Astrocyte (in vitro differentiated cells and primary cell): ENCODE data around the gene ARHGAP26. TPM values are rescaled to one million over a fixed set of nuclear protein-coding genes. Genes with fewer than 3 reads are reported as not detected.

Experiments
- DNase-seq: peaks from one replicate; pipeline ENCODE4 v3.0.0-alpha.2; 2010; ENCODE audit warnings: low read depth
- FAIRE-seq: peaks from 2 replicates; lab custom pipeline; 2011; peaks lifted over from hg19 to GRCh38; lab: Jason Lieb, UNC
- H2AFZ ChIP-seq: 2 replicates; pipeline ENCODE4 v1.6.0; 2012; ENCODE audit warnings: low read depth, low read length, inconsistent platforms
- H3K27ac ChIP-seq: 2 replicates; pipeline ENCODE4 v1.5.1; 2011; ENCODE audit warnings: low read depth, low read length, inconsistent platforms
- H3K27me3 ChIP-seq: 2 replicates; pipeline ENCODE4 v1.6.0; 2011; ENCODE audit warnings: low read length, inconsistent platforms; ENCODE audit not compliant: insufficient read depth
- H3K36me3 ChIP-seq: 2 replicates; pipeline ENCODE4 v1.5.1; 2011; ENCODE audit warnings: low read length, inconsistent platforms; ENCODE audit not compliant: insufficient read depth
- H3K4me1 ChIP-seq: 2 replicates; pipeline ENCODE4 v1.5.1; 2011; ENCODE audit warnings: low read length, inconsistent platforms; ENCODE audit not compliant: insufficient read depth
- H3K4me2 ChIP-seq: 2 replicates; pipeline ENCODE4 v1.6.0; 2012; ENCODE audit warnings: low read length, inconsistent platforms
- H3K4me3 ChIP-seq: 2 replicates; pipeline ENCODE4 v1.5.1; 2011; ENCODE audit warnings: low read depth, mild to moderate bottlenecking, low read length, inconsistent platforms; ENCODE audit not compliant: insufficient read depth
- H3K79me2 ChIP-seq: 2 replicates; pipeline ENCODE4 v1.6.0; 2012; ENCODE audit warnings: mild to moderate bottlenecking, low read length, inconsistent platforms; ENCODE audit not compliant: insufficient read depth
- H3K9ac ChIP-seq: 2 replicates; pipeline ENCODE4 v1.6.0; 2012; ENCODE audit warnings: mild to moderate bottlenecking, low read length, inconsistent platforms
- H3K9me3 ChIP-seq: 2 replicates; pipeline ENCODE4 v1.5.1; 2012; ENCODE audit warnings: low read depth, mild to moderate bottlenecking, low read length, inconsistent platforms; ENCODE audit not compliant: insufficient read depth
- H4K20me1 ChIP-seq: 2 replicates; pipeline ENCODE4 v1.6.0; 2012; ENCODE audit warnings: low read length, inconsistent platforms; ENCODE audit not compliant: insufficient read depth
- H3K27ac Mint-ChIP-seq: one replicate; pipeline ENCODE4 v1.8.0; 2021; ENCODE audit warnings: mild to moderate bottlenecking, mixed read lengths; ENCODE audit not compliant: unreplicated experiment
- H3K27me3 Mint-ChIP-seq: one replicate; pipeline ENCODE4 v1.8.0; 2021; ENCODE audit warnings: low read depth, mixed read lengths; ENCODE audit not compliant: unreplicated experiment
- H3K36me3 Mint-ChIP-seq: one replicate; pipeline ENCODE4 v1.8.0; 2021; ENCODE audit warnings: low read depth, mixed read lengths; ENCODE audit not compliant: unreplicated experiment
- H3K4me1 Mint-ChIP-seq: one replicate; pipeline ENCODE4 v1.8.0; 2021; ENCODE audit warnings: low read depth, mixed read lengths; ENCODE audit not compliant: unreplicated experiment
- H3K4me3 Mint-ChIP-seq: one replicate; pipeline ENCODE4 v1.8.0; 2021; ENCODE audit warnings: mild to moderate bottlenecking, moderate library complexity, mixed read lengths; ENCODE audit not compliant: unreplicated experiment
- H3K9me3 Mint-ChIP-seq: one replicate; pipeline ENCODE4 v1.8.0; 2021; ENCODE audit warnings: mild to moderate bottlenecking, mixed read lengths; ENCODE audit not compliant: unreplicated experiment
- CTCF ChIP-seq: IDR thresholded peaks from 2 replicates; pipeline ENCODE4 v1.5.1; 2011; ENCODE audit warnings: low read depth, mild to moderate bottlenecking, inconsistent platforms, low read length, moderate library complexity; ENCODE audit not compliant: insufficient read depth
- EZH2 ChIP-seq: IDR thresholded peaks from 2 replicates; pipeline ENCODE4 v1.6.1; 2012; ENCODE audit warnings: mild to moderate bottlenecking, low read length, inconsistent platforms; ENCODE audit not compliant: insufficient read depth
- total RNA-seq: library from RNA; stranded (reverse); gene quantifications from 2 replicates; pipeline ENCODE4 v1.2.1, GENCODE V29; 2021

The ARHGAP26 gene
- total RNA-seq, 1 donor from 2014 or later: 5.6 TPM

DNA sequence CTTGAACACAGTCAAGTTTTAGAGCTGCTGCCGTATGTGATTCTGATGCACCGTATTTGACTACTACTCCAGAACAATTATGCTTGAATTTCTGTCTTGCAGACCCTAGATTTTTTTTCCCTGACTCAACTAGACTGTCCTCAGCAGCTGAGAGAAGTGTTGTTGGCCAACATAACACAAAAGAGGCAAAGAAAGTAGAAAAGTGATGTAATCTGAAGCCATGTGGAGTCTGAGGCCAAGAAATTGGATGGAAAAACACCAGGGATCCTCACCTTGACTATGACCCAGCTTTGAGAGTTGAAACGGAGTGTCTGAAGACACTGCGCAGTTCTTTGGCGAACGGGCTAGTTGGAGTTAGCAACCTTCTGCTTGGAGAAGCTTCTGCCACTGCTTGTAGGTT, 48.0 kb upstream of the ARHGAP26 start:
- Mint-ChIP-seq H3K27me3 (no peaks in the 10 kb centered on the region), H3K27ac (no peak overlapping the region), H3K4me1 (peaks cover 29% of the 10 kb centered on the region), H3K36me3 (no peaks in the 10 kb centered on the region), H3K9me3 (no peaks in the 10 kb centered on the region), H3K4me3 (no peak overlapping the region)
- no peaks in the 10 kb centered on the region for H3K36me3 ChIP-seq
- FAIRE-seq: no peak
- peaks cover 8% of the 10 kb centered on the region for H3K4me1 ChIP-seq
- H2AFZ ChIP-seq: no peak overlapping the region
- H3K27me3 ChIP-seq: no peaks in the 10 kb centered on the region
- peak; percentile 40 for DNase-seq
- no peak overlapping the region for H3K27ac ChIP-seq
- H3K79me2 ChIP-seq: no peaks in the 10 kb centered on the region
- H3K4me2 ChIP-seq: no peak overlapping the region
- TF ChIP-seq EZH2 (no peak), CTCF (no peak)
- no peaks in the 10 kb centered on the region for H3K9me3 ChIP-seq
- H3K4me3 ChIP-seq: no peak overlapping the region
- H4K20me1 ChIP-seq: no peaks in the 10 kb centered on the region
- H3K9ac ChIP-seq: no peak overlapping the region

- no peak for TF ChIP-seq CTCF
- Histone ChIP-seq H3K9me3 (no peaks in the 10 kb centered on the region), H3K27ac (no peak overlapping the region), H2AFZ (no peak overlapping the region), H3K4me1 (peaks cover 4% of the 10 kb centered on the region), H3K36me3 (no peaks in the 10 kb centered on the region), H3K4me3 (no peak overlapping the region), H4K20me1 (no peaks in the 10 kb centered on the region), H3K79me2 (no peaks in the 10 kb centered on the region), H3K9ac (no peak overlapping the region), H3K4me2 (no peak overlapping the region), H3K27me3 (no peaks in the 10 kb centered on the region)
- Mint-ChIP-seq H3K36me3 (no peaks in the 10 kb centered on the region), H3K27me3 (no peaks in the 10 kb centered on the region), H3K4me1 (peaks cover 29% of the 10 kb centered on the region), H3K9me3 (no peaks in the 10 kb centered on the region), H3K27ac (no peak overlapping the region), H3K4me3 (no peak overlapping the region)
- FAIRE-seq (no peak), DNase-seq (no peak)
These were observed 47.3 kb upstream of the ARHGAP26 start for GRCh38 chr5:142722896-142723295.

DNA sequence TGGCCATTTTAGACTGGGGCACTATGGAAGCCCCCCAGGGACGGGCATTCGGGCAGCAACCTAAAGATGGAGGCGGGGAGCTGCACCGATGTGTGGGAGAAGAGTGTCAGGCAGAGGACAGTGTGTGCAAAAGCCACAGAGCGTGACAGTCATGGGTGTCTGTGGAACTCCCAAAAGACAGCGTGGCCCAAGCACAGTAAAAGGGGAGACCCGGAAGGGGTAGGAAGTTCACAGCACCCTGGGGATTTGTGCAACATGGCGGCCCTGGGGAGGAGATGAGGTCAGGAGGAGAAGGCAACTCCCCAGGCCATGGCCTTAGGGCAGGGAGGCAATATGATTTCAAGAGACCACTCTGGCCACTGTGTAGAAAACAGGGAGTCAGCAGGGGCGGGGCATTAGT, 45.4 kb upstream of the ARHGAP26 start:
- Histone ChIP-seq H2AFZ (no peak overlapping the region), H3K9ac (no peak overlapping the region), H3K4me3 (no peak overlapping the region), H3K36me3 (no peaks in the 10 kb centered on the region), H3K27me3 (no peaks in the 10 kb centered on the region), H3K27ac (no peak overlapping the region), H3K9me3 (no peaks in the 10 kb centered on the region), H3K79me2 (no peaks in the 10 kb centered on the region), H3K4me2 (no peak overlapping the region), H3K4me1 (peaks cover 2% of the 10 kb centered on the region), H4K20me1 (no peaks in the 10 kb centered on the region)
- TF ChIP-seq CTCF (no peak), EZH2 (no peak)
- H3K27ac Mint-ChIP-seq: peak overlapping the region; percentile 77
- no peak for DNase-seq
- no peaks in the 10 kb centered on the region for H3K9me3 Mint-ChIP-seq
- no peak for FAIRE-seq
- H3K27me3 Mint-ChIP-seq: no peaks in the 10 kb centered on the region
- no peaks in the 10 kb centered on the region for H3K36me3 Mint-ChIP-seq
- no peak overlapping the region for H3K4me3 Mint-ChIP-seq
- peaks cover 26% of the 10 kb centered on the region for H3K4me1 Mint-ChIP-seq
